Hepatocyte (in vitro differentiated cells): ENCODE measurements around the gene BRD4. TPM values are rescaled to one million over a fixed set of nuclear protein-coding genes. Genes with fewer than 3 reads are reported as not detected.

Experiments used
- DNase-seq: peaks from one replicate; pipeline ENCODE4 v3.0.0-alpha.2; 2016; ENCODE audit warnings: low spot score
- H2AFZ ChIP-seq: fragments of 200-600 bp; sonication (generic); 2 replicates; pipeline ENCODE4 v1.6.0; 2016; ENCODE audit warnings: antibody characterized with exemption, mild to moderate bottlenecking
- H3K27ac ChIP-seq: fragments of 200-600 bp; sonication (generic); 2 replicates; pipeline ENCODE4 v1.5.1; 2016; ENCODE audit warnings: mild to moderate bottlenecking
- H3K27me3 ChIP-seq: fragments of 200-600 bp; sonication (generic); 2 replicates; pipeline ENCODE4 v1.6.1; 2016
- H3K36me3 ChIP-seq: fragments of 200-600 bp; sonication (generic); replicated peaks from 2 replicates; pipeline ENCODE4 v1.5.1; 2016; ENCODE audit warnings: low read depth; ENCODE audit not compliant: insufficient read depth
- H3K4me1 ChIP-seq: fragments of 200-600 bp; sonication (generic); 2 replicates; pipeline ENCODE4 v1.5.1; 2016; ENCODE audit warnings: mild to moderate bottlenecking, moderate library complexity; ENCODE audit not compliant: insufficient read depth
- H3K4me2 ChIP-seq: fragments of 200-600 bp; sonication (generic); 2 replicates; pipeline ENCODE4 v1.6.0; 2016
- H3K4me3 ChIP-seq: fragments of 200-600 bp; sonication (generic); 2 replicates; pipeline ENCODE4 v1.5.1; 2016; ENCODE audit warnings: mild to moderate bottlenecking
- H3K79me2 ChIP-seq: fragments of 200-600 bp; sonication (generic); 2 replicates; pipeline ENCODE4 v1.6.0; 2017; ENCODE audit warnings: mild to moderate bottlenecking
- H3K9me2 ChIP-seq: fragments of 200-600 bp; sonication (generic); replicated peaks from 2 replicates; pipeline ENCODE4 v1.6.0; 2017; ENCODE audit warnings: mild to moderate bottlenecking; ENCODE audit not compliant: insufficient read depth
- H3K9me3 ChIP-seq: fragments of 200-600 bp; sonication (generic); 2 replicates; pipeline ENCODE4 v1.5.1; 2016; ENCODE audit warnings: low read depth, mild to moderate bottlenecking
- H4K20me1 ChIP-seq: fragments of 200-600 bp; sonication (generic); 2 replicates; pipeline ENCODE4 v1.6.0; 2016; ENCODE audit warnings: mild to moderate bottlenecking; ENCODE audit not compliant: insufficient read depth, poor library complexity, severe bottlenecking
- EZH2 ChIP-seq: fragments of 200-600 bp; sonication (generic); IDR thresholded peaks from 2 replicates; pipeline ENCODE4 v1.6.1; 2016; ENCODE audit warnings: antibody characterized with exemption, mild to moderate bottlenecking, borderline replicate concordance
- EZH2phosphoT487 ChIP-seq: fragments of 200-600 bp; sonication (generic); IDR thresholded peaks from one replicate; pipeline ENCODE4 v1.6.1; 2018; ENCODE audit warnings: antibody characterized with exemption, mild to moderate bottlenecking, low read depth, moderate library complexity; ENCODE audit not compliant: unreplicated experiment, severe bottlenecking
- WGBS: methylation state at CpG from one replicate; pipeline ENCODE4 v1.1.6; 2016; ENCODE audit warnings: low lambda C conversion rate; ENCODE audit errors: missing lambda C conversion rate; 5-methylcytosine and 5-hydroxymethylcytosine counted together
- polyA plus RNA-seq: library from polyadenylated mRNA; unstranded; fragments of >200 nt; fragmentation: Nextera tagmentation; extraction: Ambion mirVana; gene quantifications from 2 replicates; pipeline ENCODE4 v1.2.1, GENCODE V29; 2016
- total RNA-seq: library from RNA; depleted of rRNA; stranded (reverse); fragments of >200 nt; gene quantifications from 2 replicates; pipeline ENCODE4 v1.2.3, GENCODE V29; 2014
- TF ChIP-seq, protein P1 (sequence below): fragments of 200-600 bp; sonication (generic); IDR thresholded peaks from 2 replicates; pipeline ENCODE4 v1.5.1; 2016; ENCODE audit warnings: antibody characterized with exemption, mild to moderate bottlenecking; ENCODE audit not compliant: poor library complexity

Gene BRD4
- total and polyA plus RNA-seq, 2 experiments from 2014 or later, result 18.0 to 88.4 TPM

GRCh38 chr19:15259907-15260306 lies 72.4 kb downstream of the BRD4 start:
- Histone ChIP-seq H3K4me2 (no peak overlapping the region), H3K36me3 (no peaks in the 10 kb centered on the region)

GRCh38 chr19:15257782-15258181 lies 74.6 kb downstream of the BRD4 start:
- no peak overlapping the region for H2AFZ ChIP-seq
- no peaks in the 10 kb centered on the region for H3K36me3 ChIP-seq
- peaks cover 21% of the 10 kb centered on the region for H4K20me1 ChIP-seq
- H3K27ac ChIP-seq, result no peak overlapping the region
- no peak overlapping the region for H3K4me3 ChIP-seq
- no peak overlapping the region for H3K4me2 ChIP-seq
- H3K79me2 ChIP-seq, result peaks cover 81% of the 10 kb centered on the region
- 98% methylated on average over 6 of the region's 6 CpGs for WGBS
- H3K9me2 ChIP-seq, result no peaks in the 10 kb centered on the region
- no peak for DNase-seq
- no peak for TF ChIP-seq EZH2phosphoT487
- no peak for TF ChIP-seq EZH2
- TF ChIP-seq, protein P1, sequence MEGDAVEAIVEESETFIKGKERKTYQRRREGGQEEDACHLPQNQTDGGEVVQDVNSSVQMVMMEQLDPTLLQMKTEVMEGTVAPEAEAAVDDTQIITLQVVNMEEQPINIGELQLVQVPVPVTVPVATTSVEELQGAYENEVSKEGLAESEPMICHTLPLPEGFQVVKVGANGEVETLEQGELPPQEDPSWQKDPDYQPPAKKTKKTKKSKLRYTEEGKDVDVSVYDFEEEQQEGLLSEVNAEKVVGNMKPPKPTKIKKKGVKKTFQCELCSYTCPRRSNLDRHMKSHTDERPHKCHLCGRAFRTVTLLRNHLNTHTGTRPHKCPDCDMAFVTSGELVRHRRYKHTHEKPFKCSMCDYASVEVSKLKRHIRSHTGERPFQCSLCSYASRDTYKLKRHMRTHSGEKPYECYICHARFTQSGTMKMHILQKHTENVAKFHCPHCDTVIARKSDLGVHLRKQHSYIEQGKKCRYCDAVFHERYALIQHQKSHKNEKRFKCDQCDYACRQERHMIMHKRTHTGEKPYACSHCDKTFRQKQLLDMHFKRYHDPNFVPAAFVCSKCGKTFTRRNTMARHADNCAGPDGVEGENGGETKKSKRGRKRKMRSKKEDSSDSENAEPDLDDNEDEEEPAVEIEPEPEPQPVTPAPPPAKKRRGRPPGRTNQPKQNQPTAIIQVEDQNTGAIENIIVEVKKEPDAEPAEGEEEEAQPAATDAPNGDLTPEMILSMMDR, result no peak
- H3K27me3 ChIP-seq, result no peaks in the 10 kb centered on the region
- H3K9me3 ChIP-seq, result no peaks in the 10 kb centered on the region
- H3K4me1 ChIP-seq, result no peaks in the 10 kb centered on the region

More at GRCh38 chr19:15259907-15260306, 72.4 kb downstream of the BRD4 start:
- Histone ChIP-seq H3K4me3 (no peak overlapping the region), H3K27me3 (no peaks in the 10 kb centered on the region), H3K79me2 (peaks cover 83% of the 10 kb centered on the region), H2AFZ (no peak overlapping the region), H3K9me3 (no peaks in the 10 kb centered on the region), H3K4me1 (no peaks in the 10 kb centered on the region), H3K9me2 (no peaks in the 10 kb centered on the region), H3K27ac (no peak overlapping the region), H4K20me1 (peaks cover 32% of the 10 kb centered on the region)
- TF ChIP-seq EZH2phosphoT487, result no peak
- TF ChIP-seq, protein P1, result no peak
- no peak for TF ChIP-seq EZH2
- 96% methylated on average over 5 of the region's 5 CpGs for WGBS
- DNase-seq, result no peak

GRCh38 chr19:15256708-15257331 lies 75.5 kb downstream of the BRD4 start:
- Histone ChIP-seq H3K4me2 (no peak overlapping the region), H3K36me3 (no peaks in the 10 kb centered on the region), H4K20me1 (peaks cover 24% of the 10 kb centered on the region), H2AFZ (no peak overlapping the region), H3K27me3 (no peaks in the 10 kb centered on the region), H3K9me3 (no peaks in the 10 kb centered on the region), H3K4me3 (no peak overlapping the region), H3K4me1 (peaks cover 5% of the 10 kb centered on the region), H3K27ac (no peak overlapping the region), H3K79me2 (peaks cover 83% of the 10 kb centered on the region), H3K9me2 (no peaks in the 10 kb centered on the region)
- DNase-seq, result no peak
- TF ChIP-seq EZH2 (no peak), EZH2phosphoT487 (no peak)
- TF ChIP-seq, protein P1, result no peak
- 96% methylated on average over 22 of the region's 22 CpGs for WGBS
